Coronary artery (tissue), 2 donors: Measurements from ENCODE around the gene MYL12A.

Experiments used
- DNase-seq: peaks from one replicate; pipeline ENCODE4 v3.0.0-alpha.2; 2017; ENCODE audit warnings: low spot score
- H3K27ac ChIP-seq, 2 donors: fragments of 200-600 bp; sonication (generic); one replicate each; pipeline ENCODE4 v1.5.1; 2016 to 2019
- H3K4me3 ChIP-seq: fragments of 200-600 bp; sonication (generic); 2 replicates; pipeline ENCODE4 v1.5.1; 2016; ENCODE audit warnings: mild to moderate bottlenecking, moderate library complexity
- CTCF ChIP-seq: fragments of 200-600 bp; sonication (generic); IDR thresholded peaks from one replicate; pipeline ENCODE4 v1.5.1; 2019; ENCODE audit warnings: antibody characterized with exemption

MYL12A gene

DNA sequence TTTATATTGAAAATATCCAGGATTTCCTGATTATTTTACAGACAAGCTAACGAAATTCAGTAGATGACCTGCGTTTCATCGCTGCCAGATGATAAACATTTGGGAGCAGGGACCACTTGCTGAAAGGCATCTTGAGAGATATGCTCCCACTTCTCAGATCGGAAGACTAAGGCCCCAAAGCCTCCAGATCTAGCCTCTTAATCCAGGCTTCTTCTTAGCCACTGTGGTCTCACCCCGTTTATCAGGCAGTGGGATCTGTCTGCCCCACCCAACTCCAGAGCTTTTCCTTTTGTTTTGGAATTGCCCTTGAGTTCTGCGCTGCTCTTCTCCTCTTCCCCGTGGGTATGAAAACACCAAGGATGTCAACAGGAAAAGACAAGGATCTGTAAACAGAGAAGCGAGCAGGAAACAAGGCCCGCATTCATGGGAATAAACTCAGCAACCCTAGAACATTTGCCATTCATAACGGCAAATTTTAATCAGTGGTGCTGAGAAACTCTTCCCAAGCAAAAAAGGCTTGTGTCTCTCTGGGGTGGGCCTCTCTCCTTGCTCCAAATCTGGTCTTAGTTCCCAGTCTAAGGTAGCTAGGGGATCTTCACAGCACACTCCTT, 35.8 kb downstream of the MYL12A start:
- no peak for TF ChIP-seq CTCF
- no peak overlapping the region for H3K27ac ChIP-seq
- H3K4me3 ChIP-seq: no peak overlapping the region
- no peak for DNase-seq

- TF ChIP-seq CTCF: no peak
- H3K4me3 ChIP-seq: no peak overlapping the region
- H3K27ac ChIP-seq: no peak overlapping the region
- DNase-seq: no peak
These were observed 36.3 kb downstream of the MYL12A start for GRCh38 chr18:3283908-3284307.

DNA sequence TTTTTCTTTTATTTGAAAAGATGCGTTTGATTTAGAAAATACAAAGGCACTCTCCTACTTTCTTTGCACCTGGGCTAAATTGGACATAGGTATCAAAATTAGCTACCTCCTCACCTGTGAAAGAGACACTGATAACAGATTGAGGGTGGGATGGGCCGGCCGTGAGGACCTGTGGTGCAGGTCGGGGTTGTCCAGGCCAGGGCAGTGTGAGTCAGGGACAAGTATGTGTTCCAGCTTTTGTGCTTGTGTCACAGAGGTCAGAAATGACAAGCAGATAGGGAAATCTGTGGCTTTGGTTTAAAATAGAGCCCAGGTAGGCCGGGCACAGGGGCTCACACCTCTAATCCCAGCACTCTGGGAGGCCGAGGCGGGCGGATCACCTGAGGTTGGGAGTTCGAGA, 36.9 kb downstream of the MYL12A start:
- DNase-seq: no peak
- Histone ChIP-seq H3K27ac (no peak overlapping the region), H3K4me3 (no peak overlapping the region)
- TF ChIP-seq CTCF: no peak

- no peak for TF ChIP-seq CTCF
- no peak for DNase-seq
- H3K27ac ChIP-seq: no peak overlapping the region
- no peak overlapping the region for H3K4me3 ChIP-seq
These were observed 38.6 kb downstream of the MYL12A start for GRCh38 chr18:3286159-3286558.

- Histone ChIP-seq H3K4me3 (no peak overlapping the region), H3K27ac (no peak overlapping the region)
- DNase-seq: no peak
- TF ChIP-seq CTCF: no peak
These were observed 45.8 kb downstream of the MYL12A start for GRCh38 chr18:3293196-3293951.

GRCh38 chr18:3294435-3295080, 47.0 kb downstream of the MYL12A start:
- no peak for TF ChIP-seq CTCF
- Histone ChIP-seq H3K27ac (no peak overlapping the region), H3K4me3 (no peak overlapping the region)
- no peak for DNase-seq
